Nasal cavity respiratory epithelium epithelial cell of viscerocranial mucosa (primary cell): ENCODE measurements around the gene KIAA1671. TPM values are rescaled to one million over a fixed set of nuclear protein-coding genes. Genes with fewer than 3 reads are reported as not detected.

Source experiments
- total RNA-seq: library from RNA; depleted of rRNA; stranded (reverse); fragments of >200 nt; gene quantifications from 2 replicates; pipeline ENCODE4 v1.2.3, GENCODE V29; 2014

KIAA1671 gene
- total RNA-seq: 20.2 and 52.9 TPM in 2 replicates

GRCh38 chr22:24951942-24952836 is at the start of gene KIAA1671:
Gene KIAA1671, plus strand, starts transcription at chr22:24952716. Its CDS starts 75,284 bp downstream, at chr22:25028000.

GRCh38 chr22:25199731-25200520 is 247.4 kb downstream of the KIAA1671 start, which contains the start of gene CRYBB3:
Gene CRYBB3, plus strand, starts transcription at chr22:25199858. Its CDS starts 1,539 bp downstream, at chr22:25201397.

GRCh38 chr22:25219211-25219689 is 266.7 kb downstream of the KIAA1671 start, which contains the start of gene CRYBB2:
Gene CRYBB2, plus strand, starts transcription at chr22:25219639. Its CDS starts 1,791 bp downstream, at chr22:25221430.

Other genes with a start within 250 kb of the KIAA1671 start
- not detected in 2 replicates for gene PIWIL3, start 178.0 kb upstream of the KIAA1671 start, total RNA-seq
- gene SGSM1, start 146.5 kb upstream of the KIAA1671 start, total RNA-seq: 0.07 TPM in 1 of 2 replicates, not detected in the other
- gene LHFPL7, start 6.0 kb upstream of the KIAA1671 start, total RNA-seq: not detected in 2 replicates
- gene CRYBB3, start 247.1 kb downstream of the KIAA1671 start, total RNA-seq: not detected in 2 replicates